Left lung (tissue), 10 donors: ENCODE measurements around the gene CRACDL. TPM values are rescaled to one million over a fixed set of nuclear protein-coding genes. Genes with fewer than 3 reads are reported as not detected.
A peak's percentile ranks its signal among the peaks of the same experiment; 100 is the strongest.

Experiments
- ATAC-seq: fragments of 200-7000 bp; cut with Tn5 transposase; one replicate; pipeline ENCODE4 v1.9.1; 2020; ENCODE audit warnings: moderate library complexity
- DNase-seq, 4 donors: peaks; one replicate each; pipeline ENCODE4 v3.0.0-alpha.2; 2013 to 2020
- H3K27ac ChIP-seq, 2 donors: fragments of 200-600 bp; sonication (generic) in 1 of 2; one replicate each; pipeline versions ENCODE4 v1.5.0 to v1.8.0; 2020 to 2021
- H3K27me3 ChIP-seq, 2 donors: fragments of 200-600 bp; sonication (generic) in 1 of 2; one replicate each; pipeline versions ENCODE4 v1.5.0 to v1.8.0; 2020 to 2021
- H3K36me3 ChIP-seq, 2 donors: fragments of 200-600 bp; sonication (generic) in 1 of 2; one replicate each; pipeline versions ENCODE4 v1.5.0 to v1.8.0; 2020 to 2021
- H3K4me1 ChIP-seq, 2 donors: fragments of 200-600 bp; one replicate each; pipeline ENCODE4 v1.8.0; 2021
- H3K4me3 ChIP-seq, 2 donors: fragments of 200-600 bp; sonication (generic) in 1 of 2; one replicate each; pipeline versions ENCODE4 v1.5.0 to v1.8.0; 2020 to 2021; ENCODE audit warnings: mild to moderate bottlenecking in 1 of 2
- H3K9me3 ChIP-seq, 2 donors: fragments of 200-600 bp; sonication (generic) in 1 of 2; one replicate each; pipeline versions ENCODE4 v1.5.0 to v1.8.0; 2020 to 2021
- intact Hi-C, 2 donors: fragments of 100-400 bp; cut with DNase I; formaldehyde crosslinking; loops; one replicate each; pipeline versions ENCODE4 v1.11.2 to v1.14.2; 2022
- polyA plus RNA-seq, 6 donors: library from polyadenylated mRNA; unstranded; fragments of 120-200 nt; gene quantifications; one replicate each; pipeline ENCODE4 v1.2.1, GENCODE V29; 2013; ENCODE audit not compliant: insufficient read length in 6 of 6
- total RNA-seq, 2 donors: library from RNA; stranded (reverse); fragmentation: NEBNext Ultra II Directional; extraction: Animal tissue kit (Norgen Biotek cat#: 25700); gene quantifications; one replicate each; pipeline ENCODE4 v1.2.1, GENCODE V29; 2021
- TF ChIP-seq, protein P1 (sequence below), 2 donors: fragments of 200-600 bp; sonication (generic) in 1 of 2; IDR thresholded peaks; one replicate each; pipeline versions ENCODE4 v1.5.0 to v1.8.0; 2021; ENCODE audit warnings: antibody characterized with exemption in 2 of 2
- donor health status: DM: no; HTN: yes; CAD: no.
- donor health status: DM: no; HTN: no; CAD: no.

Gene CRACDL
- total and polyA plus RNA-seq, 8 donors, result 4.0 to 15.2 (median 6.0) TPM

- ATAC-seq, result peak; percentile 36
- Histone ChIP-seq H3K36me3 (no peaks in the 10 kb centered on the region), H3K4me1 (peaks cover 10 to 87% of the 10 kb centered on the region in 2 donors), H3K9me3 (no peaks in the 10 kb centered on the region), H3K27me3 (no peaks in the 10 kb centered on the region), H3K4me3 (no peak overlapping the region), H3K27ac (no peak overlapping the region)
- intact Hi-C loops, result no loop called here
- TF ChIP-seq, protein P1, sequence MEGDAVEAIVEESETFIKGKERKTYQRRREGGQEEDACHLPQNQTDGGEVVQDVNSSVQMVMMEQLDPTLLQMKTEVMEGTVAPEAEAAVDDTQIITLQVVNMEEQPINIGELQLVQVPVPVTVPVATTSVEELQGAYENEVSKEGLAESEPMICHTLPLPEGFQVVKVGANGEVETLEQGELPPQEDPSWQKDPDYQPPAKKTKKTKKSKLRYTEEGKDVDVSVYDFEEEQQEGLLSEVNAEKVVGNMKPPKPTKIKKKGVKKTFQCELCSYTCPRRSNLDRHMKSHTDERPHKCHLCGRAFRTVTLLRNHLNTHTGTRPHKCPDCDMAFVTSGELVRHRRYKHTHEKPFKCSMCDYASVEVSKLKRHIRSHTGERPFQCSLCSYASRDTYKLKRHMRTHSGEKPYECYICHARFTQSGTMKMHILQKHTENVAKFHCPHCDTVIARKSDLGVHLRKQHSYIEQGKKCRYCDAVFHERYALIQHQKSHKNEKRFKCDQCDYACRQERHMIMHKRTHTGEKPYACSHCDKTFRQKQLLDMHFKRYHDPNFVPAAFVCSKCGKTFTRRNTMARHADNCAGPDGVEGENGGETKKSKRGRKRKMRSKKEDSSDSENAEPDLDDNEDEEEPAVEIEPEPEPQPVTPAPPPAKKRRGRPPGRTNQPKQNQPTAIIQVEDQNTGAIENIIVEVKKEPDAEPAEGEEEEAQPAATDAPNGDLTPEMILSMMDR (IDR thresholded peaks at IDR 0.05), result no peak
- no peak for DNase-seq
Observed at GRCh38 chr2:98768384-98769113, 167.5 kb downstream of the CRACDL start.

DNA sequence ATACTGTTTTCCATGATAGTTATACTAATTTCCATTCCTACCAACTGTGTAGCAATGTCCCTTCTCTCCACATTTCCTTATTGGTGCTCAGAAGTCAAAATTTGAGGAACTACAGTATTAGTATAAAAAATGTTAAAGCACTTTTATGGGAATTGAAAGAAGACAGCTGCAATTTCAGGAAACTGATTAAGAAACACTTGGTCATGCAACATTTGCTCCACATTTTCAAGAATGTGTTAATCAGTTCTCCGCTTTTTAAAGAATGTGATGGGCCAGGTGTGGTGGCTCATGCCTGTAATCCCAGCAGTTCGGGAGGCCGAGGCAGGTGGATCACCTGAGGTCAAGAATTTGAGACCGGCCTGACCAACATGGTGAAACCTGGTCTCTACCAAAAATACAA is 171.5 kb downstream of the CRACDL start:
- Histone ChIP-seq H3K9me3 (no peaks in the 10 kb centered on the region), H3K36me3 (no peaks in the 10 kb centered on the region), H3K4me1 (peaks cover 6 to 95% of the 10 kb centered on the region in 2 donors), H3K27ac (peak overlapping the region; percentile 13 to 39), H3K4me3 (no peak overlapping the region), H3K27me3 (no peaks in the 10 kb centered on the region)
- intact Hi-C loops, result no loop called here
- DNase-seq (no peak), ATAC-seq (no peak)
- TF ChIP-seq, protein P1 (IDR thresholded peaks at IDR 0.05), result no peak

DNA sequence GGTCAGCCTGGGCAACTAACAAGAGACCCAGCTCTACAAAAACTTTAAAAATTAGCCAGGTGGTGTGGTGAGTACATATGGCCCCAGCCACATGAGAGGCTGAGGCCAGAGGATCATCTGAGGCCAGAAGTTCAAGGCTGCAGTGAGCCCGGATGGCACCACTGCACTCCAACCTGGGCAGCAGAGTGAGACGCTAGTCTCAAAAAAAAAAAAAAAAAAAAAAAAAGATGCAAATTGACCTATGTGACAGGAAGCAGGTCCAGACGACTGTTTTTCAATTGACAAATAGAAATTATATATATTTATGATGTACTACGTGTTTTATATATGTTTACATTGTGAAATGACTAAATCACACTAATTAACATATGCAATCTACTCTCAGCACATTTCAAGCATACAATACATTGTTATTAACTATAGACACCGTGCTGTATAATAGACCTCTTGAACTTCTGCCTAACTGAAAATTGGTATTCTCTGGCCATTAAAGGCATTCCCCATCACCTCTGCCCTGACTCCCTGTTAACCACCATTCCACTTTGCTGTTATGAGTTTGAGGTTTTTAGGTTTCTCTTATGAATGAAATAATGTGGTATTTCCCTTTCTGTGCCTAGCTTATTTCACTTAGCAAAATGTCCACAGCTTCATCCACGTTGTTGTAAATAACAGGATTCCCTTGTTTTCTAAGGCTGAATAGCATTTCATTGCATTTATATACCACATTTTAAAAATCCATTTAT is 172.6 kb downstream of the CRACDL start:
- Histone ChIP-seq H3K4me3 (no peak overlapping the region), H3K4me1 (peaks cover 4 to 95% of the 10 kb centered on the region in 2 donors), H3K27ac (peak overlapping the region in 1 of 2 donors; percentile 39), H3K36me3 (no peaks in the 10 kb centered on the region), H3K27me3 (no peaks in the 10 kb centered on the region), H3K9me3 (no peaks in the 10 kb centered on the region)
- ATAC-seq, result no peak
- intact Hi-C loops, result no loop called here
- no peak for DNase-seq
- TF ChIP-seq, protein P1 (IDR thresholded peaks at IDR 0.05), result no peak

DNA sequence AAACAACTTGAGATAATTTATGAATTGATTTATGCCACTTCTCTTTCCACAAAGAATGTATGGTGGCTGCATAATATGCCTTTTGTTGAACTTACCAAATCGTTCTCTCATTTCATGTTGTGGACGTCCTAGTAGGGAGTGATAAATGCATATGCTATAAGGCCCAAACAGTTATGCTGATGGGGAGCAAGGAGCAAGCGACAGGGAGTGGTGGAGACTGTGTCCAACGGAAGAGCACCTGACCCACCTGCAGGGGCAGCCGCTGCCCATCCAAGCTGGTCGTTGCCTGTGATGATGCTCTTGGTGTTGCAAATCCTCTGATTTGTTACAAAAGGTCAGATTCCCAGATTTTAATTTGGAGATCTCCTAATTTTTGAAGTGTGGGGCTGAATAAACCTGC is 174.1 kb downstream of the CRACDL start:
- intact Hi-C loops, result no loop called here

More for the DNA sequence above, 174.1 kb downstream of the CRACDL start:
- no peak overlapping the region for H3K4me3 ChIP-seq
- no peaks in the 10 kb centered on the region for H3K36me3 ChIP-seq
- TF ChIP-seq, protein P1 (IDR thresholded peaks at IDR 0.05), result no peak
- H3K27me3 ChIP-seq, result no peaks in the 10 kb centered on the region
- ATAC-seq, result no peak
- H3K4me1 ChIP-seq, result peaks cover 13 to 99% of the 10 kb centered on the region in 2 donors
- H3K9me3 ChIP-seq, result no peaks in the 10 kb centered on the region
- no peak for DNase-seq
- peak overlapping the region; percentile 3 to 95 for H3K27ac ChIP-seq
